Lower leg skin (tissue), 3 donors: ENCODE data around the gene GNG8.

Source experiments
- POLR2A ChIP-seq, 2 donors: fragments of 450-650 bp; IDR thresholded peaks; one replicate each; pipeline ENCODE4 v1.6.1; 2016 to 2017; ENCODE audit warnings: antibody characterized with exemption in 2 of 2, mild to moderate bottlenecking in 1 of 2, moderate library complexity in 1 of 2
- TF ChIP-seq, protein P1 (sequence below), 3 donors: fragments of 450-650 bp; IDR thresholded peaks; one replicate each; pipeline ENCODE4 v1.5.1; 2016; ENCODE audit warnings: antibody characterized with exemption in 3 of 3, mild to moderate bottlenecking in 3 of 3, moderate library complexity in 2 of 3

DNA sequence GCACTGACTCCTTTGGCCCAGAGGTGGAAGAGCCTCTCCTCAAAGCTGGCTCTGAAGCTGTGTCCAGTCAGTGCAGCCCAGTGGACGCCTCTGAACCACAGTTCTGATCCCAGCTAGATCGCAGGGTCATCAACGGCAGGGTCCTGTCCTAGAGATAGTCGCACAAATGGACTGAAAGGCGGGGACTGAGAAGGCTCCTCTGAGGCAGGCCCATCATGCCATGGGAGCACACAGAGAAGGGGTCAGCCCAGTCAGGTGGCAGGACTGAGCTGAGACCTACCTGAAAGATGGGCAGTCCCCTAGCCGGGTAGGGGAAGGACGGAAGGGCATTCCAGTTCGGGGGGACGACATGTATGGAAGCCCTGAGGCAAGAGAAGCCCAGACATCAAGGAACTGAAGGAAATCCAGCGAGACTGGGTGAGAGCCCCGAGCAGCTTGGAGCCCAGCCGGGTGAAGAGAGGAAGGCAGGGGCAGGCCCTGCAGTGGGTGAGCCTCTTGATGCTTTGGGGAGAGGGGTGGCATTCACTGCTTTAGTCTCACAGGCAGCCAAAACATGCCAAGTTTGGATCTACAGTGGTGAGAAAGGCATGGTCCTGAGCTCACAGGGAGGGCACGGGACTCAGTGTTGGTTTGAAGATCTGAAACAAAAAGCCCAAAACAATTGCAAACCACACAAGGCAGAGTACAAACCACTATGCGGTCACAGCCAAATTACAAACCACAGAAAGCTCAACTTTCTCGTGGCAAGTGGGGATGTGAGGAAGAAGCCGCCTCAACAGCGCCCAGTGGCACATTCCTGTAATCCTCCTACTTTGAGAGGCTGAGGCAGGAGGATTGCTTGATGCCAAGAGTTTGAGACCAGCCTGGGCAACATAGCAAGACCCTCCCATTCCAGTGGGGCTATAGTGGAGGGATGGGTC, 24.9 kb downstream of the GNG8 start:
- TF ChIP-seq, protein P1, sequence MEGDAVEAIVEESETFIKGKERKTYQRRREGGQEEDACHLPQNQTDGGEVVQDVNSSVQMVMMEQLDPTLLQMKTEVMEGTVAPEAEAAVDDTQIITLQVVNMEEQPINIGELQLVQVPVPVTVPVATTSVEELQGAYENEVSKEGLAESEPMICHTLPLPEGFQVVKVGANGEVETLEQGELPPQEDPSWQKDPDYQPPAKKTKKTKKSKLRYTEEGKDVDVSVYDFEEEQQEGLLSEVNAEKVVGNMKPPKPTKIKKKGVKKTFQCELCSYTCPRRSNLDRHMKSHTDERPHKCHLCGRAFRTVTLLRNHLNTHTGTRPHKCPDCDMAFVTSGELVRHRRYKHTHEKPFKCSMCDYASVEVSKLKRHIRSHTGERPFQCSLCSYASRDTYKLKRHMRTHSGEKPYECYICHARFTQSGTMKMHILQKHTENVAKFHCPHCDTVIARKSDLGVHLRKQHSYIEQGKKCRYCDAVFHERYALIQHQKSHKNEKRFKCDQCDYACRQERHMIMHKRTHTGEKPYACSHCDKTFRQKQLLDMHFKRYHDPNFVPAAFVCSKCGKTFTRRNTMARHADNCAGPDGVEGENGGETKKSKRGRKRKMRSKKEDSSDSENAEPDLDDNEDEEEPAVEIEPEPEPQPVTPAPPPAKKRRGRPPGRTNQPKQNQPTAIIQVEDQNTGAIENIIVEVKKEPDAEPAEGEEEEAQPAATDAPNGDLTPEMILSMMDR (IDR thresholded peaks at IDR 0.05) = no peak
- no peak for TF ChIP-seq POLR2A (IDR thresholded peaks at IDR 0.05)
